ENCODE data around the gene C18orf32.
A peak's percentile ranks its signal among the peaks of the same experiment; 100 is the strongest.
"Not testable (repeated sequence)": the region's sequence is repeated elsewhere in the genome, so short reads cannot be mapped to it uniquely, and the experiment has no call there.

The C18orf32 gene

GRCh38 chr18:49503931-49504330 is 16.9 kb upstream of the C18orf32 start:
- no peak for DNase-seq (ENCODE audit: low read depth in 3 of 3, low spot score in 1 of 3)

DNA sequence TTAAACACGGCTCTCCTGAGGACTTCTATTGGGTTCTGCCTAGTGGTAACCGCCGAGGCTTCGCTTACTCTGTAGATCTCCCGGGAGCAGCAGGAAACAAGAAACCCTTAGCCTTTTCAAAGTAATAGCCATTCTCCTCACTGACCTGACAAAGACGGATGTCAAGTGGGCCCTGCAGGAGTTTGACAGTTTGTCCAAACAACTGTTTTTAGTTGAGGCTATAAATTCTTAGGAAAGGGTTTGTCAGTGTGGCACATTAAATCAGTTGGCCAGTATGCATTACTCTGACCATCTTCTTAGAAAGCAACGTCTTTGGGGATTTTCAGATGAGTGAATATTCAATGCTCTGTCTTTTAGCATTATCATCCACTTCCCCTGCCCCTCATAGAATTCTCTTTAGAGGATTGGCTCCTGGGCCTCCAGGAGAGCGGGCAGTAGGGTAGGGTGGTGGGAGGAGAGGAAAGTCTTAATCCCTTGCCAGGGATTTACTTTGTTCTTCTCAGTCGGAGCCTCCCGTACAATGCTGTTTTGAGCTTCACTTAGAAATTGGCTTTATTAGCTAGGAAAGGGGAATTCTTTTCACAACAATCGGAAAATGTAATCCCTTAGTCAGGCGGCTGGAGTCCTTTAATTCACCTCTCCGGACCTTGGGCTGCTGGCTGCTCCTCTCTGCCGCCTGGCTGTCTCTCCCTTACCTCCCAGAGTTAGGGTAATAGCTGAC is 13.3 kb upstream of the C18orf32 start:
- no peak for DNase-seq (ENCODE audit: low read depth in 3 of 3, low spot score in 1 of 3)

DNA sequence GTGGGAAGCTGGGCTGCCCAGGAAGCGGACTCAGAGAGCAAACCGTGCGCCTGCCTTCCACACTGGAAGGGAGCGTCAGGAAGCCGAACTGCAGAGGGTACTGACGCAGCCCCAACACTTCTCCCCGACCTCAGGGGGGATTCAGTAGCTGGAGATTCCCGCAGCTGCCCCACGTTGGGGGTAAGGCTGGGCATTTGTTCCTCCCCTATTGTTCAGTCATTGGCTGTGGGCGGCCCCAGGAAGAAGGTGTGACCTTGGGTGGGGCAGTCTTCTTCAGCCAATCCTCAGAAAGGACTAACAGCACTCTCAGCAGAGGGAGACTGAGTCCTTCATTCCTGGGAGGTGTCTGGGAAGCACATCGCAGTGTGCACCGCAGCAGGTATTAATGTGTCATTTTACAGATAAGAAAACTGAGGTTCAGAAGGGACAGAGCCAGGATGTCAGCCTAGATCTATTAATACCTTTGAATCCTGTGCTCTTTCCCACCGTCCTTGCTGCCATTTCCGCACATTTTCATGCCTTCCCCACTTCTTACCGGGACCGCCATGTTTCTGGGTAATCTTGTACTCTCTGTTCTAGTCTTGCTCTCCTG is 12.1 kb upstream of the C18orf32 start:
- no peak for DNase-seq (ENCODE audit: low read depth in 3 of 3, low spot score in 1 of 3)

GRCh38 chr18:49495480-49495879 is 8.4 kb upstream of the C18orf32 start:
- no peak for DNase-seq (ENCODE audit: low read depth in 3 of 3, low spot score in 1 of 3)

GRCh38 chr18:49495076-49495475 is 8.0 kb upstream of the C18orf32 start:
- no peak for DNase-seq (ENCODE audit: low read depth in 3 of 3, low spot score in 1 of 3)

DNA sequence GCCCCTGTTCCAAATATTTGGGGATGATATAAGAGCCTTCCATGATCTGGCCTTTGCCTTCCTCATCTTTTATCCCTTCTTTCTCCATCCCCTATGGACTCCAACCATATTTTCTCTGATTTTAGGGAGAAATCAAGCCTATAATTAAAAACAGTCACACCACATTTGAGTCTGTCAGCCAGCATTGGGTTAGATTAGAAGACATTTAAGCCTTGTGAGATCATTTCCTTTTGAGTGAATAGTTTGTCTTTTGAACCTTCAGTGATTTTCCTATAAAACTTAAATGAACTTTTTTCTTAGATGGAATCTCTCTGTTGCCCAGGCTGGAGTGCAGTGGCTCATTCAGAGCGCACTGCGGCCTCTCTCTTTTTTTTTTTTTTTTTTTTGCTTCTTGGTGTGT is 7.6 kb upstream of the C18orf32 start:
- no peak for DNase-seq (ENCODE audit: low read depth in 3 of 3, low spot score in 1 of 3)

- DNase-seq (ENCODE audit: low read depth in 3 of 3, low spot score in 1 of 3): no peak
Measured at GRCh38 chr18:49492694-49493033, 5.6 kb upstream of the C18orf32 start.

DNA sequence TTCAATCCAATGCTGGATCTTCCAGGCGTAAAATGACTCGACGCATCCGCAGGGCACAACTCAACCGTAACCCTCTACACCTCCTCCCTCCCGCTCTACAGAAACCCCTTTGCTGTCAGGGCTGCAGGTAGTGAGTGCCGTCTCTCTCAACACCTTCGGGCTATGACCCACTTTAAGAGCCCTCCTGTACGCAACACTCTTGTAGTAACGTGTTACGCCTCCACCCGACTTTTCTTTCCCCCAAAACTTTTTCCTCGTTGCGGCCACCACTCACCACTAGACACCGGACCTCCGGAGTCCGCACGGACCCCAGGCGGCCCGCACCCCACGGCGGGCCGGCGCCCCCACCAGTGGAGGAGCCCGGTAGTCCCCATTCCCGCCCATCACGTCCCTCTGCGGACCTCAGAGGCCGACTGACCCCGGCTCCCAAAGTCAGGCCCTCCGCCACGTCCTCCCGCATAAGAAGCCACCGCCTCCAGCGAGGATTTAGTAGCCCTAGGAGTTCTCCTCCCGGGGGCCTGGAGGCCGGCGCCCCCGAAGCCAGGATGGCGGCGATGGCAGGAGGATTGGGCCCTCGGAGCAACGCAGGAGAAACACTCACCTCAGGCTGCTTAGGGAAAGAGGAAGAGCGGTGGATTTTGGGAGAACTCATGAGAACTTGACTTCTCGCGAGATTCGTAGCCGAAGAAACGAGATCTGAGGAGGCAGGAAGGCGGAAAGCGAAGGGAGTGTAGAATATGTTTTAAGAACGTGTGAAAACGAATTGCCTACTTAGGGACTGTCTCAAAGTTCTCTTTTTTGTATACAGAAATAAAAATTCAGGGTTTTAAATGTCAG is 5.0 kb upstream of the C18orf32 start, which contains the start of gene RPL17:
RPL17 (minus strand) TSS at position 609 of the 837 bp plus-strand sequence.
- DNase-seq (ENCODE audit: low read depth in 3 of 3, low spot score in 1 of 3): peak; percentile 59 to 72 (median 72)

DNA sequence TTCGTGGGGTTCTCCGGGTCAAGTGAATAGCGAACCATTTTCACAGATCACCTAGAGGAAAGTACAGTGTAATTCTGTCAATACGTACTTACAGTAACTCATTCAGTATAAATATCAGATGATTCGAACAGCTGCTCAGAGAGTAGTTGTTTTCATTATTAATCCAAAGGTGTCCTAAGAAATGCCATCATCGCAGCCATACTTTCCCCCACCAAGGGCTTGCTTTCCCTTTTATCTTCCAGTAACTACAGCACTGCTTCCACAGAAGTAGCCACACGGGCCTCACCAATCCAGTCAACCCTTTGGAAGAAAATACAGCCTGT is 4.5 kb upstream of the C18orf32 start:
- no peak for DNase-seq (ENCODE audit: low read depth in 3 of 3, low spot score in 1 of 3)

- DNase-seq (ENCODE audit: low read depth in 3 of 3, low spot score in 1 of 3): no peak
Measured at GRCh38 chr18:49490246-49490762, 3.3 kb upstream of the C18orf32 start.

GRCh38 chr18:49487711-49488310 is 777 bp upstream of the C18orf32 start:
- no peak for DNase-seq (ENCODE audit: low read depth in 3 of 3, low spot score in 1 of 3)

- DNase-seq (ENCODE audit: low read depth in 3 of 3, low spot score in 1 of 3): no peak
Measured at GRCh38 chr18:49486606-49486952, 455 bp downstream of the C18orf32 start.

GRCh38 chr18:49486134-49486533 is 900 bp downstream of the C18orf32 start:
- DNase-seq (ENCODE audit: low read depth in 3 of 3, low spot score in 1 of 3): no peak

GRCh38 chr18:49483198-49483597 is 3.8 kb downstream of the C18orf32 start:
- DNase-seq (ENCODE audit: low read depth in 3 of 3, low spot score in 1 of 3): no peak

DNA sequence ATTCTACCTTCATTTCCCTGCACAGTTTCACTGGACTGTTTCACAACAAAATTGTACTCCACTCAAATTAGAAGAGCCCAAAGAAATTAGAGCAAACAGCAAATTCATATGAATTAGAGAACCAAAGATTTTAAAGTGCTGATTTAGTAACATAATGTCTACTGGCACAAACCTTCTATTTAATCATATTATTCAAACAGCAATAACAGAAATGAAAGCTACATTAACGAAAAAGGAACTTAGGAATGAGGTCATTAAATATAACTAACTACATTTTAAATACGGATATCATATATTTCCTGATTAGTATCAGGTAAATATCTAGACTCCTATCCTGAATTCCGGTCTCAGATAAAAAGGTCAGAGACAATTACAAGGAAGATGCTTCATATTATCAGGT is 5.1 kb downstream of the C18orf32 start:
- DNase-seq (ENCODE audit: low read depth in 3 of 3, low spot score in 1 of 3): no peak

DNA sequence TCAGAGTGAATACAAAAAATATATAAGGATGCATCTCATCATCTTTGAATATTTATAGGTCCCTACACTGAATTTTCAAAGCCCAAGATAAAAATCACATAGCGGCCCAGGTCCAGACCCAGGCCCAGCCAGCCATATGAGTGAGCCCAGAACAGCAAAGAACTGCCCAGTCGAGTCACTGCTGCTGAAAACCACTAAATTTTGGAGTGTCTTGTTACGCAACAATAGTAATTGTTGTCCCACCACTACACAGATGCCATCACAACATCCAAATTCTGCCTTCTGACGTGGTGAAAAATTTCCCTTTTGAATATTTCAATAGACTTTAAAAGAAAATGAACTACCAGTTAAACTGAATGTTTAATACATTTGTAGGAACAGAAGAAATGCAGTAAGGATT is 5.7 kb downstream of the C18orf32 start:
- no peak for DNase-seq (ENCODE audit: low read depth in 3 of 3, low spot score in 1 of 3)

DNA sequence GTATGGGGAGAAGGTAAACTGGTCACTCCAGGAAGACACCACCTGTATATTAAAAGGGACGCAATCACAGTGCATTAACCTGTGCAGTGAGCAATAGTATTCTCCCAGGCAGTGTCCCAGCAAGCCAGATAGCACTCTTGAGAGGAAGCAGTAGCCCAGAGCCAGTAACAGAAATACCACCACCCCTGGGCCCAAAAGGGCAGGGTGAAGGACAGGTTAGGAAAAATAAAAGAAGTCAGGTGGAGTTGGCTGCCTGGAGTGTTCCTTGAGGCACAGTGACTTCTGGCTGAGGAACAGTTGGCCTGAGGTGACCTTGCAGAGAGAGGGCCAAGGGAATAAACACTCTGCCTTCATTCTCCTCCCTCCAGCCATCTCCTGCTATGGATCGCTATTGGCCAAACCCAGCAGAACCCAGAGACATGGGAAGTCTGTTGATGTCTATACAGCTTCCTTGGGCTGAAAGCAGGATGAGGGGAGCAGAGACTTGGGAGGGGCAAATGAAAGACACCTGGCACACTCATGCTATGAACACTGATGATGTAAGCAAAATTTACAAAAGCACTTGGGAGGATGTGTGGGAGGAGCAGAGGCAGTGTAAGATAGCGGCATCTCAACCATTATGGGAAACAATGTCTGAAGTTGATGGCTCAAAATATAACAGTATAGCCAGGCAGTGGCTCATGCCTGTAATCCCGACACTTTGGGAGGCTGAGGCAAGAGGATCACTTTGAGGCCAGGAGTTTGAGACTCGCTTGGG is 7.5 kb downstream of the C18orf32 start:
- DNase-seq (ENCODE audit: low read depth in 3 of 3, low spot score in 1 of 3): no peak

DNA sequence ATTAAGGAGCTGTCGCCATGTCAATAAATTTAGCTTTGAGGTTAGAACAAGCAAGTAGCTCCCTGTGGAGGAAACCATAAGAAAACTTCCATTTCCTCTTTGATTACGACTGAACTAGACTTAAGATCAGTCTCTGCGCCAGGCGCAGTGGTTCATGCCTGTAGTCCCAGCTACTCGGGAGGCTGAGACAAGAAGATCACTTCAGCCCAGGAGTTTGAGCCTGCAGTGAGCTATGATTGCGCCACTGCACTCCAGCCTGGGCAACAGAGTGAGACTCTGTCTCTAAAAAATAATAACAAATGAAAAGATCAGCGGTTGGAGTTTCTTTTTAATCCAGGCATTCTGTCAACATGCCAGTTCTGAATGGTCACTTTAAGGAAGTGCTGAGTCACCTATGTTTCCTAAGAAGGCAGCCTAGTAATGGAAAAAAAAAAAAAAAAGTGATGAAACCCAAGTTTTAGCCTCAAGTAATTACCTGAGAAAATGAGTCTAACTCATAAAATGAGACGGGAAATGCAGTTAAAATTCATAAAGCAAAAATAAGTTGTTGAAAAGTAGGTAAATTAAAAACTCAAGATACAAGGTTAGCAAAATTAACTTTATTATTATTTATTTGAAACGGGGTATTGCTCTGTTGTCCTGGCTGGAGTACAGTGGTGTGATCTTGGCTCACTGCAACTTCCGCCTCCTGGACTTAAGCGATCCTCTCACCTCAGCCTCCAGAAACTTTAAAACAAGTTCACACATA is 10.2 kb downstream of the C18orf32 start:
- no peak for DNase-seq (ENCODE audit: low read depth in 3 of 3, low spot score in 1 of 3)

- DNase-seq (ENCODE audit: low read depth in 3 of 3, low spot score in 1 of 3): not testable (repeated sequence)
Measured at GRCh38 chr18:49474935-49475334, 12.1 kb downstream of the C18orf32 start.

DNA sequence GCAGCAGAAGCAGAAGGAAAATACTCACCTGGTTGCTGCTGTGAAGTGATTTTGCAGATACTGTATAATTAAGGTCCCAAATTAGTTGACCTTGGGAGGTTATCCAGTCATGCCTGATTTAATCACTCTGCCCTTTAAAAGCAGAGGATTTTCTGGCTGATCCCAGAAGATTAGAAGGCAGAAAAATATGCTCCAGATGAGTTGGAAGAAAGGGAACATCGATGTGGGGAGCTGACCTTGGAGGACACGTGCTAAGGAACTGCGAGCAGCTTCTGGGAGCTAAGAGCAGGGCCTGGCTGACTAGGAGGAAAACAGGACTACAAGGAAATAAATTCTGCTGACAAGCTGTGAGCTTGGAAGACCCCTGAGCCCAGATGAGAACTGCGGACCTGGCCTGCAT is 13.3 kb downstream of the C18orf32 start:
- DNase-seq (ENCODE audit: low read depth in 3 of 3, low spot score in 1 of 3): no peak
